ENCODE data around the gene EPAS1.

- TF ChIP-seq CTCF (IDR thresholded peaks at IDR 0.05) = no peak
- no peak for TF ChIP-seq POLR2A (IDR thresholded peaks at IDR 0.05)
- TF ChIP-seq POLR2AphosphoS5 (IDR thresholded peaks at IDR 0.05) = no peak
These were observed 107.1 kb downstream of the EPAS1 start for GRCh38 chr2:46404181-46404759.

Measured in stomach (tissue), 4 donors.